Ovary (tissue), 3 donors: Measurements from ENCODE around the gene GASK1A.

ENCODE experiments used
- EP300 ChIP-seq: sonication (generic); formaldehyde crosslinking; IDR thresholded peaks from one replicate; pipeline ENCODE4 v1.6.1; 2017; ENCODE audit warnings: antibody characterized with exemption
- POLR2A ChIP-seq: fragments of 450-650 bp; IDR thresholded peaks from one replicate; pipeline ENCODE4 v1.6.1; 2017; ENCODE audit warnings: antibody characterized with exemption, mild to moderate bottlenecking, moderate library complexity
- TF ChIP-seq, protein P1 (sequence below), 3 donors: fragments of 450-650 bp in 2 of 3; fragments of 200-600 bp in 1 of 3; IDR thresholded peaks; one replicate each; pipeline versions ENCODE4 v1.5.1 to v1.8.0; 2016 to 2022; ENCODE audit warnings: antibody characterized with exemption in 3 of 3, mild to moderate bottlenecking in 1 of 3
- donor health status: DM: no; HTN: no; CAD: no.

DNA sequence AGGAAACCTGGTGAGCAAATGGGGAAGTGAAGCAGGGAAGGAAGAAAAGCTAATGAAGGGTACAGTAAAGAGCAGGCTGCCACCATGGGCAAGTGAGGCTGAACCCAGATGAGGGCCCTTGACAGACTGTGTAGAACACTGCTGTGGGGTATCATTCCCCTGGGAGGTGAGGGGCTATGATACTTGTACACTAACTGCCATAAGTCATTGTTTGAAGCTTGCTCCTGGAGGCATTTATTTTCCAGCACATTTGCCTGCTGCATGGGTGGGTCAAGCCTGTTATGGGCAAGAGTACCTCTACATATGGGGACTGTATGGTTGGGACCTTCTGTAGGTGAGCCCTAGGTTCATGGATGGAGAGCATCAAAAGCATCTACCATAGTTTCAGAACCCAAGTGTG is 69.4 kb downstream of the GASK1A start:
- TF ChIP-seq, protein P1, sequence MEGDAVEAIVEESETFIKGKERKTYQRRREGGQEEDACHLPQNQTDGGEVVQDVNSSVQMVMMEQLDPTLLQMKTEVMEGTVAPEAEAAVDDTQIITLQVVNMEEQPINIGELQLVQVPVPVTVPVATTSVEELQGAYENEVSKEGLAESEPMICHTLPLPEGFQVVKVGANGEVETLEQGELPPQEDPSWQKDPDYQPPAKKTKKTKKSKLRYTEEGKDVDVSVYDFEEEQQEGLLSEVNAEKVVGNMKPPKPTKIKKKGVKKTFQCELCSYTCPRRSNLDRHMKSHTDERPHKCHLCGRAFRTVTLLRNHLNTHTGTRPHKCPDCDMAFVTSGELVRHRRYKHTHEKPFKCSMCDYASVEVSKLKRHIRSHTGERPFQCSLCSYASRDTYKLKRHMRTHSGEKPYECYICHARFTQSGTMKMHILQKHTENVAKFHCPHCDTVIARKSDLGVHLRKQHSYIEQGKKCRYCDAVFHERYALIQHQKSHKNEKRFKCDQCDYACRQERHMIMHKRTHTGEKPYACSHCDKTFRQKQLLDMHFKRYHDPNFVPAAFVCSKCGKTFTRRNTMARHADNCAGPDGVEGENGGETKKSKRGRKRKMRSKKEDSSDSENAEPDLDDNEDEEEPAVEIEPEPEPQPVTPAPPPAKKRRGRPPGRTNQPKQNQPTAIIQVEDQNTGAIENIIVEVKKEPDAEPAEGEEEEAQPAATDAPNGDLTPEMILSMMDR (IDR thresholded peaks at IDR 0.05): no peak
- no peak for TF ChIP-seq EP300
- TF ChIP-seq POLR2A: no peak
